ENCODE measurements around the gene MEIKIN.

Gene MEIKIN

GRCh38 chr5:131796793-131797693, 148.4 kb downstream of the MEIKIN start, which contains the start of gene FNIP1:
TSS of gene FNIP1 (minus strand) at chr5:131797017. CDS start at chr5:131796921, 96 bp downstream.
- DNase-seq (ENCODE audit: low read depth, low spot score), result peak; percentile 89
- no peaks in the 10 kb centered on the region for H3K36me3 ChIP-seq (ENCODE audit: insufficient read depth, insufficient read length, low read length)
- peak within 1 kb of the TSS; percentile 75 for H3K4me3 ChIP-seq (ENCODE audit: insufficient read length, low read depth)
- TF ChIP-seq ZNF274 (IDR thresholded peaks at IDR 0.05; ENCODE audit: low read depth, low read length), result no peak
- TF ChIP-seq YY1 (IDR thresholded peaks at IDR 0.05; ENCODE audit: insufficient read depth, insufficient read length), result no peak
- TF ChIP-seq SUZ12 (IDR thresholded peaks at IDR 0.05; ENCODE audit: extremely low read depth, insufficient read depth, insufficient read length), result no peak
- no peaks in the 10 kb centered on the region for H3K4me1 ChIP-seq (ENCODE audit: insufficient read depth, insufficient read length)
- no peaks in the 10 kb centered on the region for H3K9me3 ChIP-seq (ENCODE audit: insufficient read depth, low read length)
- H3K9ac ChIP-seq (ENCODE audit: insufficient read length, low read depth), result peak within 1 kb of the TSS; percentile 88
- H3K27me3 ChIP-seq (ENCODE audit: insufficient read depth, insufficient read length), result peaks cover 5% of the 10 kb centered on the region

DNA sequence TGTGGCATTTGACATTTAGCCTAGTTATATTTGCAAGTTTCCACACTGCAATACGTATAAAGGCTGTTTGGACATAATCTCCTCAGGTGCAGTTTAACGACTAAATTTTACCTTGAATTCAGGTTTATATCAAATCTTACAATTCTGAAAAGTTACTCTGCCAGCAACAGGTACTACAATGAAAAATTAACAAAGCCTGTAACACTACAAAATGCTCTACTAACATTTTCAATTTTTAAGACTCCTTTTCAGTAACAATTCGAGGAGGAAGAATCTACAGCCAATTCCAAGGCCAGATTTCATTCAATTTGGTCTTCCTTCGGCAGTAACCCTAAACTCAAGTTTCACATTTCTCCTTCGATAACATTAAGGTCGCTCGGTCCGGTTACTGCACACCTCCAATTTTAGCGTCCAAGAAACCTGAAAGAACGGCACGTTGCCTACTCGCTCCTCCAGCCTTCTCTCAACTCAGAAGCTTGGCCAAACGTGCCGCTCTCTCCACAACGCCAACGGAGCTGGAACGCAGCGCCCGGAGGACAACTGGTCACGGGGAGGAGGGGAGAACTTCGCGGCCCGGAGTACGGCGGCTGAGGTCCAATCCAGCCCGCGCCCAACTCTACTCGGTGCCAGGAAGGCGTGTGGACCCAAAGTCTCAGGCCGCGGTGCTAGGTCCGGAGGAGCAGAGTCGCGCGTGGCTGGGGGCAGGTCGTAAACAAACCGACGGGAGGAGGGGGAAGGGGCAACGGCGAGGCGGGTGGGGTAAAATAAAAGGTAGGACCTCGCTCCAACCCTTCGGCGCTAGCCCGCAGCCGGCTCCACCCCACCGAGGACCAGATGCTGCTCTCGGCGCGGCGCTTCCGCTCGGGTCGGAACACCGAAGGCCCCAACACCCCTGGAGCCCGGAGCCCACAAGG, 149.3 kb downstream of the MEIKIN start:
- Histone ChIP-seq H3K9ac (ENCODE audit: insufficient read length, low read depth) (peak overlapping the region; percentile 87), H3K4me1 (ENCODE audit: insufficient read depth, insufficient read length) (no peaks in the 10 kb centered on the region), H3K4me3 (ENCODE audit: insufficient read length, low read depth) (peak overlapping the region; percentile 75), H3K27me3 (ENCODE audit: insufficient read depth, insufficient read length) (peaks cover 5% of the 10 kb centered on the region), H3K9me3 (ENCODE audit: insufficient read depth, low read length) (no peaks in the 10 kb centered on the region), H3K36me3 (ENCODE audit: insufficient read depth, insufficient read length, low read length) (no peaks in the 10 kb centered on the region)
- no peak for DNase-seq (ENCODE audit: low read depth, low spot score)
- no peak for TF ChIP-seq YY1 (IDR thresholded peaks at IDR 0.05; ENCODE audit: insufficient read depth, insufficient read length)
- TF ChIP-seq ZNF274 (IDR thresholded peaks at IDR 0.05; ENCODE audit: low read depth, low read length), result no peak
- TF ChIP-seq SUZ12 (IDR thresholded peaks at IDR 0.05; ENCODE audit: extremely low read depth, insufficient read depth, insufficient read length), result no peak

DNA sequence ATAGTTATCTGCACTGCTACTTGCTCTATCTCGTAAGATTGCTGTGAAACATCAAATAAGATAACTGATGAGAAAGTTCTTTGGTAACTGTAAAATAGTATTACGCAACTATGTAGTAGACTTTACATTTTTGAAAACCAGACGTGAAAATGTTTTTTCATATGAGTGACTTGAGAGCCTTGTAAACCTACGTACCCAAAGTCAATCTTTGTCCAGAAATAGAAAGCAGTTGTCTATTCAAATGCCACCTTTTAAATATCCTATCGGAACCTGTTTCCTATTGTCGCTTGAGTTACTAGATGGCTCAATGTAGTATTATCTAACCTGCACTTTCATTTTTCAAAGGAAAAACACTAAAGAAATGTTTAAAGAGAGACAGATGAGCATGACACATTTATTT, 150.2 kb downstream of the MEIKIN start:
- Histone ChIP-seq H3K4me3 (ENCODE audit: insufficient read length, low read depth) (no peak overlapping the region), H3K9ac (ENCODE audit: insufficient read length, low read depth) (no peak overlapping the region), H3K36me3 (ENCODE audit: insufficient read depth, insufficient read length, low read length) (no peaks in the 10 kb centered on the region), H3K27me3 (ENCODE audit: insufficient read depth, insufficient read length) (peaks cover 5% of the 10 kb centered on the region), H3K4me1 (ENCODE audit: insufficient read depth, insufficient read length) (no peaks in the 10 kb centered on the region), H3K9me3 (ENCODE audit: insufficient read depth, low read length) (no peaks in the 10 kb centered on the region)
- TF ChIP-seq YY1 (IDR thresholded peaks at IDR 0.05; ENCODE audit: insufficient read depth, insufficient read length) (no peak), SUZ12 (IDR thresholded peaks at IDR 0.05; ENCODE audit: extremely low read depth, insufficient read depth, insufficient read length) (no peak), ZNF274 (IDR thresholded peaks at IDR 0.05; ENCODE audit: low read depth, low read length) (no peak)
- no peak for DNase-seq (ENCODE audit: low read depth, low spot score)

- Histone ChIP-seq H3K4me3 (ENCODE audit: insufficient read length, low read depth) (no peak overlapping the region), H3K27me3 (ENCODE audit: insufficient read depth, insufficient read length) (peaks cover 5% of the 10 kb centered on the region), H3K4me1 (ENCODE audit: insufficient read depth, insufficient read length) (no peaks in the 10 kb centered on the region), H3K9me3 (ENCODE audit: insufficient read depth, low read length) (no peaks in the 10 kb centered on the region), H3K9ac (ENCODE audit: insufficient read length, low read depth) (no peak overlapping the region), H3K36me3 (ENCODE audit: insufficient read depth, insufficient read length, low read length) (no peaks in the 10 kb centered on the region)
- no peak for DNase-seq (ENCODE audit: low read depth, low spot score)
- TF ChIP-seq ZNF274 (IDR thresholded peaks at IDR 0.05; ENCODE audit: low read depth, low read length) (no peak), YY1 (IDR thresholded peaks at IDR 0.05; ENCODE audit: insufficient read depth, insufficient read length) (no peak), SUZ12 (IDR thresholded peaks at IDR 0.05; ENCODE audit: extremely low read depth, insufficient read depth, insufficient read length) (no peak)
These were observed 150.9 kb downstream of the MEIKIN start for GRCh38 chr5:131794586-131794985.

DNA sequence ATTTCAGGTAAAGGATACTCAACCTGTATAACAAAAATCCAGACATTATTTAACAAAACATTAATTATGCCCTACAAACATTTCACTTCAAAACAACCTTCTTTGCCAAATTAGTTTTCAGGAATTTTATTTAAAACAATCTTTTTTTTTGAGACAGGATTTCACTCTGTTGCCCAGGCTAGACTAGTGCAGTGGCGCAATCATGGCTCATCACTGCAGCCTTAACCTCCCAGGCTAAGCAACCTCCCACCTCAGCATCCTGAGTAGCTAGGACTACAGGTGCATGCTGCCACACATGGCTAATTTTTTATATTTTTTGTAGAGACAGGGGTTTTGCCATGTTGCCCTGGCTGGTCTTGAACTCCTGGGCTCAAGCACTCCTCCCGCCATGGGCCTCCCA, 152.6 kb downstream of the MEIKIN start:
- TF ChIP-seq ZNF274 (IDR thresholded peaks at IDR 0.05; ENCODE audit: low read depth, low read length), result no peak
- TF ChIP-seq YY1 (IDR thresholded peaks at IDR 0.05; ENCODE audit: insufficient read depth, insufficient read length), result no peak
- TF ChIP-seq SUZ12 (IDR thresholded peaks at IDR 0.05; ENCODE audit: extremely low read depth, insufficient read depth, insufficient read length), result no peak
- no peaks in the 10 kb centered on the region for H3K4me1 ChIP-seq (ENCODE audit: insufficient read depth, insufficient read length)
- no peak overlapping the region for H3K9ac ChIP-seq (ENCODE audit: insufficient read length, low read depth)
- no peak overlapping the region for H3K4me3 ChIP-seq (ENCODE audit: insufficient read length, low read depth)
- H3K27me3 ChIP-seq (ENCODE audit: insufficient read depth, insufficient read length), result peaks cover 4% of the 10 kb centered on the region
- no peak for DNase-seq (ENCODE audit: low read depth, low spot score)
- H3K9me3 ChIP-seq (ENCODE audit: insufficient read depth, low read length), result no peaks in the 10 kb centered on the region
- H3K36me3 ChIP-seq (ENCODE audit: insufficient read depth, insufficient read length, low read length), result no peaks in the 10 kb centered on the region

DNA sequence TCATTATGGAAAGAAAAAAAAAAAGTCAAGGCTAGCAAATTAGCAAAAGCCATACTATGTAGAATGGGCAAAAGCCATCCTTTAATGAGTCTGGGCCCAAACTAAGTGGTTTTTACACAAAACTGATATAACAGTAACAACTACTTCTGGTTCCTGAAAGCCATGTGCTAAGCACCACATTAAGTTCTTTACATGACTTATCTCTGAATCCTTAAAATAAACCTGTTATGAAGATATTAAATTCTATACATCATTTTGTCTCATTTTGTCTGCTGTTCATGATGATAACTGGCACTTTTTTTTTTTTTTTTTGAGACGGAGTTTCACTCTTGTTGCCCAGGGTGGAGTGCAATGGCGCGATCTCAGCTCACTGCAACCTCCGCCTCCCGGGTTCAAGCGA, 153.6 kb downstream of the MEIKIN start:
- no peaks in the 10 kb centered on the region for H3K36me3 ChIP-seq (ENCODE audit: insufficient read depth, insufficient read length, low read length)
- H3K27me3 ChIP-seq (ENCODE audit: insufficient read depth, insufficient read length), result no peaks in the 10 kb centered on the region
- TF ChIP-seq ZNF274 (IDR thresholded peaks at IDR 0.05; ENCODE audit: low read depth, low read length), result no peak
- TF ChIP-seq SUZ12 (IDR thresholded peaks at IDR 0.05; ENCODE audit: extremely low read depth, insufficient read depth, insufficient read length), result no peak
- no peak for TF ChIP-seq YY1 (IDR thresholded peaks at IDR 0.05; ENCODE audit: insufficient read depth, insufficient read length)
- H3K4me1 ChIP-seq (ENCODE audit: insufficient read depth, insufficient read length), result no peaks in the 10 kb centered on the region
- no peak for DNase-seq (ENCODE audit: low read depth, low spot score)
- no peak overlapping the region for H3K9ac ChIP-seq (ENCODE audit: insufficient read length, low read depth)
- H3K9me3 ChIP-seq (ENCODE audit: insufficient read depth, low read length), result no peaks in the 10 kb centered on the region
- no peak overlapping the region for H3K4me3 ChIP-seq (ENCODE audit: insufficient read length, low read depth)

Measured in NT2/D1 (cell line).